ENCODE results near the gene NCKIPSD. TPM values are rescaled to one million over a fixed set of nuclear protein-coding genes. Genes with fewer than 3 reads are reported as not detected.

NCKIPSD gene
- total RNA-seq, 4 donors from 2014 or later = 32.4 to 88.5 (median 51.8) TPM

DNA sequence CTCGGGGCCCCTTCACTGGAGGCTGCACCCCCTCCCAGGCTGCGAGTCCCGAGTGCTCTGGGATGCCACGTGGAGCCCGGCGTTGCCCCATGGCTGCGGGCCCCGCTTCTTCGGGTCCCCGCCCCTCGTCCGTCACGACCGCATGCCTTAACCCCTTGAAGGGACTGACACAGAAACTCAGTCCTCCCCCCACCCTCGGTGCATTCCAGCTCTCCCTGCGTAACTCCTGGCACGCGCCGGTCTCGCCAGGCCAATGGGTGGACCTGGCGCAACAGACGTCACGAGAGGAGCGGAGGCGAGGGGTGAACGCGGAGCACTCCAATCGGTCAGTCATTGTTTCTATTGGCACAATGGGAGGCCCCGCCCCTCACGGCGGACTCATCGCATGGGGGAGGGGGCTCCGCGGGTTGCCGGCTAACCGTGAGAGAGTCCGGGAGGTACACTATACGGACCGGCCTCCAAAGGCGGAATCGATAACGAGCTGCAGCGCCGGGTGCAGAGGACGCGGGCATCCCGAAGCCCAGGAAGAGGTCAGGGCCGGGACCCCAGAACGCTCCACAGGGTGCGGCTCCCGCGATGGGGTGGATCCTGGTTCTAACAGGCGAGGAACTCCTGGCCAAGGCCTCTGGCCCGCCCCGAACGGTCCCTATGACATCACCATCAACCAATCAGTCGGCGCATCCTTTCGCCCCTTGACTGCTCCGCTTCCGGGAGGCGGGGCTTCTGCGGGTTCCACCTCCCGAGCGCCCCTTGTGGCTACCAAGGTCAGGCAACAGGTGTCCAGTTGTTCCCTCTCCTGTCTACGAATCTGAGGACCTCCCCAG, 22.0 kb downstream of the NCKIPSD start:
- Histone ChIP-seq H3K4me3 (peak overlapping the region; percentile 47 to 60 (median 54)), H3K27me3 (peaks cover 0 to 20% of the 10 kb centered on the region in 2 donors), H3K36me3 (no peaks in the 10 kb centered on the region), H3K4me1 (peaks cover 0 to 33% (median 8%) of the 10 kb centered on the region in 4 donors), H3K27ac (peak overlapping the region; percentile 75 to 98 (median 92)), H3K9me3 (no peaks in the 10 kb centered on the region)
- TF ChIP-seq EP300 (IDR thresholded peaks at IDR 0.05) = peak; percentile 70 to 90
- TF ChIP-seq, protein P1, sequence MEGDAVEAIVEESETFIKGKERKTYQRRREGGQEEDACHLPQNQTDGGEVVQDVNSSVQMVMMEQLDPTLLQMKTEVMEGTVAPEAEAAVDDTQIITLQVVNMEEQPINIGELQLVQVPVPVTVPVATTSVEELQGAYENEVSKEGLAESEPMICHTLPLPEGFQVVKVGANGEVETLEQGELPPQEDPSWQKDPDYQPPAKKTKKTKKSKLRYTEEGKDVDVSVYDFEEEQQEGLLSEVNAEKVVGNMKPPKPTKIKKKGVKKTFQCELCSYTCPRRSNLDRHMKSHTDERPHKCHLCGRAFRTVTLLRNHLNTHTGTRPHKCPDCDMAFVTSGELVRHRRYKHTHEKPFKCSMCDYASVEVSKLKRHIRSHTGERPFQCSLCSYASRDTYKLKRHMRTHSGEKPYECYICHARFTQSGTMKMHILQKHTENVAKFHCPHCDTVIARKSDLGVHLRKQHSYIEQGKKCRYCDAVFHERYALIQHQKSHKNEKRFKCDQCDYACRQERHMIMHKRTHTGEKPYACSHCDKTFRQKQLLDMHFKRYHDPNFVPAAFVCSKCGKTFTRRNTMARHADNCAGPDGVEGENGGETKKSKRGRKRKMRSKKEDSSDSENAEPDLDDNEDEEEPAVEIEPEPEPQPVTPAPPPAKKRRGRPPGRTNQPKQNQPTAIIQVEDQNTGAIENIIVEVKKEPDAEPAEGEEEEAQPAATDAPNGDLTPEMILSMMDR (IDR thresholded peaks at IDR 0.05) = peak; percentile 67 to 90 (median 79)
- TF ChIP-seq POLR2A (IDR thresholded peaks at IDR 0.05) = peak; percentile 54 to 68
- peak; percentile 88 for DNase-seq (ENCODE audit: low spot score in 2 of 2)
- 0 to 2% methylated on average over 38 to 46 of the region's 66 CpGs for WGBS, 2 donors

DNA sequence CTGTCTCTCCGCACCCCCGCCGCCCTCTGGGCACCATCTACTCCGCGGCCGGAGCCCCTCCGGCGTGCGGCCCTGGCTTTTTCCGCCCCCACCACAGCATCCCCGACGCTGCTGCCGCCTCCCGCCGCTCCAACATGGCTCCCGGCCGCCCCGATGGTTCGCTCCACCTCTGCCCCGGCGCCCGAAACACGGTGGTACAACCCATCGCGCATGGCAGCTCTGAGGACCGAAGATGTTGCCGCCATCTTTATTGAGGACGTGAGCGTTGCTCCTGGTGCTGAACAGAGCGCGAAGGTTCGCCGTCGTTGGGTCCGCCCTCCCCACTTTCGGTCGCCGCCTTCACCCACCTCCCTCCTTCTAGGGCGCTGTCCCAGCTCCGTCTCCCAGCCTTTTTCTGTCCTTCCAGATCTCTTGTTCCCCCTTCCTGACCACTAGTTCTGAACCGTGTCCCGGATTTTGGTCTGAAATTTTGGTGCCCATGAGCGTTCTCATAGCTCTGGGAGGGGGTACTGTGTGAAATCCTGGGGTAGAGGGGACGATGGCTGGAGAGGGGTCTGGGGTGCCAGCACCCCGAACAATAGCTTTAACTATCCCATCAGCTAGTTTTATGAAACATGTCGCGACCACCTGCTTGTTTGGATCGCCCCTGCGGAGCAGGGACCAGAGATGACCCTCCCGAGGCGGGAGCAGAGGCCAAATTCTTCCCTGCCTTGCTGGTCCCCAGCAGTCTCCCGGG, 22.8 kb downstream of the NCKIPSD start, which contains the start of gene CELSR3:
CELSR3 (minus strand) TSS at position 134 of the 736 bp plus-strand sequence. CDS start 252 bp downstream, outside the sequence.
- H3K36me3 ChIP-seq = no peaks in the 10 kb centered on the region
- 1% methylated on average over 24 to 38 of the region's 52 CpGs for WGBS, 2 donors
- peak within 1 kb of the TSS; percentile 75 to 98 (median 92) for H3K27ac ChIP-seq
- H3K9me3 ChIP-seq = no peaks in the 10 kb centered on the region
- peaks cover 0 to 20% of the 10 kb centered on the region in 2 donors for H3K27me3 ChIP-seq
- peak within 1 kb of the TSS; percentile 47 to 60 (median 54) for H3K4me3 ChIP-seq
- TF ChIP-seq EP300 (IDR thresholded peaks at IDR 0.05) = peak in 1 of 2 donors; percentile 74
- TF ChIP-seq, protein P1 (IDR thresholded peaks at IDR 0.05) = no peak
- TF ChIP-seq POLR2A (IDR thresholded peaks at IDR 0.05) = peak; percentile 35 to 47
- peak; percentile 49 to 57 for DNase-seq (ENCODE audit: low spot score in 2 of 2)
- peaks cover 0 to 33% (median 8%) of the 10 kb centered on the region in 4 donors for H3K4me1 ChIP-seq

DNA sequence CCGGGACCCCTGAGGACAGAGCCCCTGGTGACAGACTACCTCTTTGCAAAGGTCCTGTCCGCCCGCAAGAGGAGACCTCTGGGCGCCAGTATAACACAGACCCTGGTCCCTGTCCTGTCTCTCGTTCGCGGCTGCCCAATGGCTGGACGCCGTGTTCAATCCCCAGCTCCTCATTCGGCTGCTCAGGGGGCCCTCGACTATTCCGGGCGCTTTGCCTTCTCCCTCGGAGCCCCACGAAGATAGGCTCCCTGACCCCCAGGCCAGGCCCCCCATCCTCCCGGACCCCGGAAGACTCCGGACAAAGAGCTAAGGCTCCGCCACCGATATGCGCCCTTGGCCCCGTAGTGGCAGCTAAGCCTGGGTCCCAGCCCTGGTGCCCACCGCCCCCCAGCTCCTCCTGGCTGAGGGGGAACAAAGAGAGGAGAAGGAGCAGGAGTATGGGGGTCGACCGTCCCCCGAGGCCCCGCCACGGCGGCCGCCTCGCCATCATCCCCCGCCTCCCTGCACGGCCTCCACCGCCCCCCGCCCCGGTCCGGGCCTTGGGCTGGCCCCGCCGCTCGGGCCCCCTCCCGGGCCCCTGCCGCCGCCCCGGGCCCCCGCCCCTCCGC, 23.5 kb downstream of the NCKIPSD start:
- Histone ChIP-seq H3K9me3 (no peaks in the 10 kb centered on the region), H3K27me3 (peaks cover 0 to 20% of the 10 kb centered on the region in 2 donors), H3K27ac (peak overlapping the region in 2 of 4 donors; percentile 93 to 98), H3K4me3 (peak overlapping the region; percentile 47 to 60 (median 54)), H3K4me1 (peaks cover 0 to 33% (median 8%) of the 10 kb centered on the region in 4 donors), H3K36me3 (no peaks in the 10 kb centered on the region)
- no peak for TF ChIP-seq EP300 (IDR thresholded peaks at IDR 0.05)
- TF ChIP-seq POLR2A (IDR thresholded peaks at IDR 0.05) = no peak
- TF ChIP-seq, protein P1 (IDR thresholded peaks at IDR 0.05) = no peak
- no peak for DNase-seq (ENCODE audit: low spot score in 2 of 2)
- WGBS, 2 donors = 3 to 5% methylated on average over 10 to 19 of the region's 46 CpGs

DNA sequence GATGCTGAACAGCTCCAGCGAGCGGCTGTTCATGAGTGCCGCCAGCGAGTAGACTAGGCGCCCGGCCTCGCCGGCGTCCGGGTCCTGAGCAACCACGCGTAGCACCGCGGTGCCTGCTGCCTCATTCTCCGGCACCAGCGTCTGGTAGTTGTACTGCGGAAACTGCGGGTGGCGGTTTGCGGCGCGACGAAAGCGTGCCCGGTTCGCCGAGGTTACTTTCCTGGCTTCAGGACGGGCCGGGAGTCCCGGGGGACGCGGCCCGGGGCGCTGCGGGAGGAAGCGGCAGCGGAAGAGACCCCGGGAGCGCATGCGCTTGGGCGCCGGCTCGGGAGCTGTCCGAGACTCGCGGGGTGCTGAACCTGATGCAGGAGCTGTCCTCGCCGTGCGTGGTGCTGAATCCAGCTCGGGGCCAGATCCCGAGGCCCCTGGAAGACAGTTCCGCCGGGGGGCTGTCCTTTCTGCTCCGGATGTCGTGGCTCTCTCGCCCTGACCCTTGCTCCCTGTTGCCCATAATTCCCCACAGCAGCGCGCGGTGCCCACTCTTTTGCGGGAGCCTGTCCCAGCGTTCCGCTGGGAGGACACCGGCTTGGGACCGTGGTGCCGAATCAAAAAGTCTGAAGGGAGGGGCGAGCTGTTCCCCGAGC, 24.1 kb downstream of the NCKIPSD start:
- TF ChIP-seq, protein P1 (IDR thresholded peaks at IDR 0.05) = peak in 1 of 5 experiments; percentile 10
- TF ChIP-seq POLR2A (IDR thresholded peaks at IDR 0.05) = no peak
- TF ChIP-seq EP300 (IDR thresholded peaks at IDR 0.05) = peak in 1 of 2 donors; percentile 51
- peak; percentile 46 to 63 for DNase-seq (ENCODE audit: low spot score in 2 of 2)
- H3K27ac ChIP-seq = no peak overlapping the region
- peaks cover 0 to 20% of the 10 kb centered on the region in 2 donors for H3K27me3 ChIP-seq
- WGBS, 2 donors = 1 to 3% methylated on average over 32 to 65 of the region's 67 CpGs
- peaks cover 0 to 36% (median 8%) of the 10 kb centered on the region in 4 donors for H3K4me1 ChIP-seq
- H3K4me3 ChIP-seq = peak overlapping the region; percentile 11 to 43 (median 38)
- no peaks in the 10 kb centered on the region for H3K36me3 ChIP-seq
- H3K9me3 ChIP-seq = no peaks in the 10 kb centered on the region

All from tibial nerve (tissue), 4 donors.